GM19035 (cell line): Measurements from ENCODE around the gene PCID2.

Experiments
- ATAC-seq: cut with Tn5 transposase; IDR thresholded peaks from one replicate; pipeline ENCODE4 v1.9.1; 2021; ENCODE audit not compliant: unreplicated experiment

PCID2 gene

DNA sequence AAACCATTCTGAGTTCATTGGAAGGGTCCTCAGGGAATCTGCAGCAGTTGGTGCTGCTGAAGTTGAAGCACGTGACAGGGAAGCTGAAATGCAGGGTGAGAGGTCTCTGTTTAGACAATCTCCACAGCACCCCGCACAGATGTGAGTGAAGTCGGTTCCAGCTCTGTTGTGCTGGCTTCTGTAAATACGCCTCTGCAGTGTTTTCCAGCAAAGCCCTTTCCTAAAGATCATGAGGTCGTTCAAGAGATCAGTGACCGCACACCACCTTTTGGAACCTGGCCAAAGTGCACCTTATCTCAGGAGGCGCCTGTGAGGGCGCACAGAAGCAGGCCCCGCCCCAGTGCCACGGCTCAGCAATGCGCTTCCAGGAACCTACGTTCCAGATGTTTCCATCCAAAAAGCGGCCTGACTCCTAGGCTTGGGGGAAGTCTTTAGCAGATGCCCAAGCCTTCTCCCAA lies 11.7 kb upstream of the PCID2 start:
- ATAC-seq: no peak

DNA sequence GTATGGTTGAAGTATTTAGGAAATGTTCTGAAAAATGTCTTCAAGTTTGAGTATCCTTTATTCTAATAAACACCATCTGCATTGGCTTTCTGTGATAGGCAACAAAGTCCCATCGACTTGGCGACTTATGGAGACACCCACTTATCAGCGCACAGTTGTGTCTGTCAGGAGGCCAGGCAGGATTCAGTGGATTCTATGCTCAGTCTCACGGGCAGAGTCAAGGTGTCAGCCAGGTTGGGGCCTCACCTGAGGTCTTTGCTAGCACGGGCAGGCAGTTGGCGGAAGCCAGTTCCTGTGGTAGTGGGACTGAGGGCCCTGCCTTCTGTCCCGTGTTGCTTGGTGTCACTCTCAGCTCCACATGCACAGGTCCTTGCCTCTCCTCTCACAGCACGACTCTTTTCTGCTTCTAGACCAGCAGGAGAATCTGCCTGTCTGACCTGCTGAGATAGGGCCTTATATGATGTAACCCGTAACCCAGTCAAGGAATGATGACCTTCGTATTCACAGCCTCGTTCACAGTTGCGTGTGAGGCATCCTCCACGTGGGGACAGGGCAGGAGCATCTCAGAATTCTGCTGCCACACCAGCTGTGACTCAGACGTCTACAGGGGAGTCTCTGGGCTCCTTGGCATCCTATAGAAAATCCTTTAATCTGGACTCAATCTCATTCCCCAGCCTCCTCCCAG lies 10.9 kb upstream of the PCID2 start:
- no peak for ATAC-seq

DNA sequence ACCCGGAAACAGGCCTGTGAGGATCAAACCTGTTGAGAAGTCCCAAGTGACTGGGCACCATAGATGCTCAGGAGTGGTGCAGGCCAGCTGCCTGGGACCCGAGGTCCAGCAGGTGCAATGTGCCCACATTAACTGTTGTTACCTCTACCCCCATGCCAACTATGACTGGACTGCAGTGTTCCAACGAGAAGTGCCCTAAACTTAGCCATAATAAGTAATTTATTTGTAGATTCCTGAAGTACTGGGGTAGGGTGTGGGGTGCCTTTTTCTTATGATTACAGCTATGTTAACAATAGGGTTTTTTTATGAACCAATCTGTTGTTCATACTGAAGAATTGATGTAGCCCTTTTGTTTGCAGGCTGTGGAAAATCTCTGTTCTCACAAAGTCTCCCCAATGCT lies 10.1 kb upstream of the PCID2 start:
- ATAC-seq: no peak

DNA sequence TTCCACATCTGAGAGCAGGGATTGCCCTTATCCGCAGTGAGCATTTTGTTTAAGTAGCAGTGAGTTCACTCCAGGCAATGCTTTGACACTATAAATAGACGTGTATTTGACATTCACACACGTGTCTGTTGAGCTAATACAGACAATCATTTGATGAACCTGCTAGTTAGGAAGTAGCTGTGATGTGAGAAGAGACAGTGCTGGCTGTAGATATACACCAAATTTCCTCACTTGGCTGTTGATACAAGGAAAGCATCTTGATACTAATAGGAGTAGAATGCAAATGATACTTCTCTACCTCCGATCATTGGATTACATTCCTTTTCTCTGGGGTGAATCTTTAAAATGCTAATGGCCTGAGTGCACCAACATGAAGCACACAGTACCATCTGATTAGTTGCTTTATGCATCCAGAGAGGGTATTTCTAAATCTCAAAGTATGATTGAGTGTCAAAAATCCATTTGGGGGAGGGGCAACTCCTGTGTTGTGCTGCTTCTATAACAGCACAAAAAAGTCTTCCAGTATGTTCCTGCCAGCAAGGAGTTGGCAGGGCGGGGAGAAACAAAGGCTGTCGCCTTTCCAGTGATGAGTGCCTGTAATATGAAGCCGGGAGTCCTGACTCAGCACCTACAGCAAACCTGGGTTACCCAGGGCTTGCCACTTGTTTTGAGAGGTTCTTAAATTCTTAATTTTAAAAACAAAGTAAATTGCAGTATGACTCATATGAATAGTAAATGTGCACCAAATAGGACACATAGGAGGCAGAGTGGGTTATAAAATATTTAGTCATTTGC lies 8.0 kb upstream of the PCID2 start:
- ATAC-seq: no peak

DNA sequence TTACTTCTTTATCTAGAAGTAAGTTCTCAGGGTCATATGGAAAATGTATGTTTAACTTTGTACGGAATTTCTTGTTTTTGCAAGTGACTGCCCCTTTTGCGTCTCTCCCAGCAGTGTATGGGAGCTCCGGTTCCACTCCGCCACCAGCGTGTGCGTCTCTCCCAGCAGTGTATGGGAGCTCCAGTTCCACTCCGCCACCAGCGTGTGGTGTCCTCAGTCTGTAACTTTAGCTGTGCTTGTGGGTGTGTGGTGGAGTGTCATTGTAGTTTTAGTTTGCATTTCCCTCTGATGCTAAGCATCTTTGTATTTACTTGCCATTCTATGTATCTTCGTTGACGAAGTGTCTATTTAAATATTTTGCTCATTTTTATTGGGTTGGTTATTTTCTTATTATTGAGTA lies 3.3 kb upstream of the PCID2 start:
- ATAC-seq: no peak

DNA sequence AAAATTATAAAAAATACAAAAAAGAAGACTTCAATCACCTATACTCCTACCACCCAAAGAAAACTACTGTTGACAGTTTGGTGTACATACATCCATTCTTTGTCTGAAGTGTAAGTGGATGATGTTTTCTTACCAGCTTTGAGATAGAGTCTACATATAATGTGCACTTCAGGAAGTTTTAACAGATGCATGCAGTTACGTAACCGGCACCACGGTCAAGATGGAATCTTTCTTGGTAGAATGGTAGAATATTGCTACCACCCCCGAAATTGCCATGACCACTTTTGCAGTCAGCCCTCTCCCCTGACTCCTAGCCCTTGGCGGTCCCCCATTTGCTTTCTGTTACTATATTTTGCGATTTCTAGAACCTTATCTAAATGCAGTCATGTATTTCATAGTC lies 2.4 kb upstream of the PCID2 start:
- ATAC-seq: no peak

DNA sequence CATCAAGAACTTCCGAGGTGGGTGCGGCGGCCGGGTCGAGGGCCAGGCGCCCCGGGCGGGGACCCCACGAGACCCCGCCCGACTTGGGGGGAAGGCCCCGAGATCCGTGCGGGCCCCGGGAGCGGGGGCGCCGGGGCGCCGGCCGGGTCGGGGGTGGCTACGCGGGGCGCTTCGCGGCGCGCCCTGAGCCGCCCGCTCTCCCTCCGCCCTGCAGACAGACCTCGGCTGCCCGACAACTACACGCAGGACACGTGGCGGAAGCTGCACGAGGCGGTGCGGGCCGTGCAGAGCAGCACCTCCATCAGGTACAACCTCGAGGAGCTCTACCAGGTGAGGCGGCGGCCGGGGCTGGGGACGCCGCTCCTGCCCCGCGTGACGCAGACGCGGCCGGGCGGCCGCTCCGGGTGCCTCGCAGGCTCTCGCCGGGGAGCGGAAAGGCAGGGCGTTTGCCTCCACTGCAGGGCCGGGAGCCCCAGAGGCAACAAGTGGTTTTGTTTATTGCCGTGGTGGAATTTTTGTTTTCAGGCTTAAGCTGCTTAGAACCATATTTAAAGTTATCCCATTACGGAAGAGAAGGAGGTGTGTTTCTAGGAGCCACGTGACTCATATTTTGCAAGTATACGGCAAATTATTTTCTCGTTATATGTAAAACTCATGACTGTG lies 1.4 kb upstream of the PCID2 start:
- ATAC-seq: peak; percentile 33

DNA sequence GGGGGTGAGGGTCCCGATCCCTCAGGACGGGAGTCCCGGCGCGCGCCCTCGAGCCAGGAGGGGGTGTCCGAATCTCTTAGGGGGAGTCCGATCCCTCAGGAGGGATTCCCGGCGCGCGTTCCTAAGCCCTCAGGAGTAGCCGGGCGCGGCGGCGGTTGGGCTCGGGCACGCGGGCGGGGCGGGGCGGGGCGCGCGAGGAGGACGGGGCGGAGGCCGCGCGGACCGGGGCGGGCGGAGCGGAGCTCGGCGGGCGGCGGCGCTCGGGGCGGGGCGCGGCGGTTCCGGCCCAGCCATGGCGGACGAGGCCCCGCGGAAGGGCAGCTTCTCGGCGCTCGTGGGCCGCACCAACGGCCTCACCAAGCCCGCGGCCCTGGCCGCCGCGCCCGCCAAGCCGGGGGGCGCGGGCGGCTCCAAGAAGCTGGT lies 878 bp upstream of the PCID2 start, which contains the start of gene CUL4A:
Gene CUL4A (plus strand): TSS at position 278 of the 423 bp plus-strand sequence. CDS start 15 bp downstream, at position 293.
- ATAC-seq: peak; percentile 42

DNA sequence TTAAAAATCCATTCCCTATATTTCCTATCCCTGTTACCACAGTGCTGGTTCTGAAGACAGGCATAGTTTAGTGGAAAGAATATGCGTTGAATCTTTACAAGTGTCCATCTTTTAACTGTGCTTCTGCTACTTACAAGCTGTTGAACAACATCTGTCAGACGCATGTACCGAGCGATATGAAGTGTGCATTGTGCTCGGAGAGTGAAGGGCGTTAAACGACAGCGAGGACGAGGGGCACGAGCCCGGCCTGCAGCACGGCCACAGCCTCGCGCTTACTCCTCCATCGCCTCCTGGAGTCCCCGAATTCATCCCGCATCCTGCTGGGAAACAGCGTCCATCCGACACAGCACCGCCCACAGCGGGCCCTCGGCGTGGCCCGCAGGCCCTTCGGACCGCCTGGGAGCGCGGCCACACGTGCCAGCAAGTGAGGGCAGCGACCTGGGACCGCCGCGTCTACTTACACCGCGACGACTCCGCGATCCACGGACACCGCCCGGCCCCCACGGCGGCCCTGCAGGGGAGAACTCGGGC lies 514 bp downstream of the PCID2 start:
- peak; percentile 11 for ATAC-seq

DNA sequence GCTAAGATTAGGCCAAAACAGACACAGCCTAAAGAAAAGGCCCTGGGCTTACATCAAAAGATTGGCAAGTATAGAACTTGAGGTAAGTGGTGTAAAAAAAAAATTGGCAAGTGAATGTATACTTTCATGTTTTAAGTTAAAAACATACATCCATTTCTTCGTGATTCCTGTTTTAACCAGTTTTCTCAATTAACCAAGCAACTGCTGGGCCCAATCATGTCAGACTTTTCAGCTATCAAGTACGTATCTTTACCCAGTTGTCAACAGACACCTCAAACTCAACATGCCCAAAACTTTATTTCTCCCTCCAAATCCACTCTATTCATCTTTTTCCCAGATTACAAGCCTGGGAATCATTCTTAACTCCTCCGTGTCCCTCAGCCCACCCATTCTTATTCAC lies 1.0 kb downstream of the PCID2 start:
- ATAC-seq: no peak

DNA sequence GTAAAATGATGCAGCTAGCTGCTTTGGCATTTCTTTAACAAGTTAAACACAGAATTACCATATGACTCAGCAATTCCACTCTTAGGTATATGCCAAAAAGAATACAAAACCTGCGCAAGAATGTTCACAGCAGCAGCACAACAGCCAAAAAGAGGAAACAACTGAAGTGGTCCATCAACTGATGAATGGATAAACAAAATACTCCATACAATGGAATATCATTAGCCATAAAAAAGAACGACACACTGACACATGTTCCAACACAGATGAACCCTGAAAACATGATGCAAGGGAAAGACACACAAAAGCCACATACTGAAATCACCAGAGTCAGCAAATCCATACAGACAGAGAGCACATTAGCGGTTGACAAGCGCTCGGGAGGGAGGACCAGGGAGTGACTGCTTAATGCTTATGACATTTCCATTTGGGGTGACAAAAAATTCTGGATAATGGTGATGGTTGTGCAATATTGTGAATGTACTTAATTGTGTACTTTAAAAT lies 3.0 kb downstream of the PCID2 start:
- no peak for ATAC-seq

DNA sequence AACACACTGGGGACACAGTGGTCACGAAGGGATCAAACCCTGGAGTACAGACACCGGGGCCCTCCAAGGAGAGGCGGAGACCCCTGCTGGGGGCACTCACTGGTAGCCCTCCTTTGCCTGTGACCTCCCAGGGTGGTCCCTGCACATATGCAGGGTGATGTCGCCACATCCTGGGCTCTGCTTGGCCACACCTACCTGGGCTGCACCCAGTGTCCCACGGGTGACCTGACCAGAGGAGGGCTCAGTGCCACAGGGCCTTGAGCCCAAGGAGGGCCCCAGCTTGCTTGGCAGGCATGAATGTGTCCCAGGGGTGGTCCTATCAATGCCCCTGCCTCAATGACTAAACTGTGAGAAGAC lies 4.1 kb downstream of the PCID2 start:
- ATAC-seq: no peak

DNA sequence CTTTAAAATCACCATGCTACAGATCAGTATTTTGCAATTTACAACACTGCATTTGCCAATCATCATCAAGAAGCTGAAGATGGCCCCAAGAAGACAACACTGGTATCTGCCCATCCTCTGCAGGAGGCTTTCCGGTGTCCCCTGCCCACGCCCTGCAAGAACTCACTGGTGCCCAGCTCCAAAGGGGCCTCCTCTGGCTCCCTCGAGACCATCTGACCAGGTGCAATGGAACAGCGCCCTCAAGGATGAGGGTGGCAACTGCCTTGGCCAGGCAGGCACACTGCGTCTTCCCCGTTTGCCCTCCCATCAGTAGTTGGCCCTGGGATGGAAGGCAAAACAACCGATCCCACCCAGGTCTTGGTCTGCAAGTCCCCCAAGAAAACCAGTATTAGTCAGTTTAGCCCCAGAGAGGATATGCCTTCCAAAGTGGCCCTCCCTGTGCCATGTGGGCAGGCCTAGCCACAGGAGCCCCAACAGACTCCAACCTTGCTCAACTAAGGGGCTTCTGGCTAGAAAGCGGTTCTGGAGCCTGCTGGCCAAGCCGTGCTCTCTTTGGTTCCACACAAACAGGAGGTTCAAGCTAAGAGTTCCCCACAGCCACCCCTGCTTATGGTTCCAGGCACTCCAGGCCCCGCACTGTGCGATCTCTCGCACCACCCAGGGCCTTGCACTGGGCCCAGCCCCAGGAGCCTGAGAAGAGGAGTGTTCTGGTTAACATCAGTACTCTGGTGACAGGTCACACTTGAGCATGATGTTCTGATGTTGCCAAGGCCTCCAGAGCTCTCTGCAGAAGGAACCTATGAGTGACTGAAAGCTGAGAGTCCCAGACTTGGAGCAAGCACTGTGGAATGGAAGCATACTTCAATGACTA lies 4.7 kb downstream of the PCID2 start:
- no peak for ATAC-seq

DNA sequence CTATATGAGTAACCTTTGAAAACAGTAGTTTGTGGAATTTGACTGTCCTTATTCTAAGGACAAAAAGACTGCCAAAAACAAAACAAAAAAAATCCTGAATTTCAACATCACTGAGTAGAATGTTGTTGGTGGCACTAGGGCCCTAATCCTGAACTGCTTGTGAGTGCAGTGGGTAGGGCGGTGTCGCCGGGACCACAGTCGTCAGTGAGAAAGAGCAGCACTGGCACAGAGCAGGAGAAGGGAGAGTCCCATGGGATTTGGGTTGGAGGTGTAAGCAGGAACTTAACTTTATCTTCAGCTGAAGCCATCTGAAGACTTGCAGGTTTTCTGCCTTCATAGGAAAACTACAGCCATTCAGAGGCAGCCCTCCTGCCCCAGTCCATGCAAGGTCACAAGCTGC lies 5.6 kb downstream of the PCID2 start:
- no peak for ATAC-seq

DNA sequence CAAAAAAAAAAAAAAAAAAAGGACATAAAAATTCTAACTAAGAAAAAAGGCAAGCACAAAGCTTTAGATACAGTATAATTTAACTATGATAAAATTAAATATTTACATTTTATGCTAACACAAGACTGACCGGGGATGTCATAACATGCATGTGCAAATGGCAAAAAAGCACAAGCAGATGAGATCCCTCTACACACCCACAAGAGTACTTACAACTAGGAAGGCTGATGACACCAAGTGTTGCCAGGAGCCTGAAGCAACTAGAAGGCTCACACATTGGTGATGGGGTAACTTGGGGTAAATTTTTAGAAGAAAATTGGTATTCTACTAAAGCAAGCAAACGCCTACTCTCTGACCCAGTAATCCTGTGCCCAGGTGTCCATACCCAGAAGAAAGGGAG lies 6.7 kb downstream of the PCID2 start:
- ATAC-seq: no peak

DNA sequence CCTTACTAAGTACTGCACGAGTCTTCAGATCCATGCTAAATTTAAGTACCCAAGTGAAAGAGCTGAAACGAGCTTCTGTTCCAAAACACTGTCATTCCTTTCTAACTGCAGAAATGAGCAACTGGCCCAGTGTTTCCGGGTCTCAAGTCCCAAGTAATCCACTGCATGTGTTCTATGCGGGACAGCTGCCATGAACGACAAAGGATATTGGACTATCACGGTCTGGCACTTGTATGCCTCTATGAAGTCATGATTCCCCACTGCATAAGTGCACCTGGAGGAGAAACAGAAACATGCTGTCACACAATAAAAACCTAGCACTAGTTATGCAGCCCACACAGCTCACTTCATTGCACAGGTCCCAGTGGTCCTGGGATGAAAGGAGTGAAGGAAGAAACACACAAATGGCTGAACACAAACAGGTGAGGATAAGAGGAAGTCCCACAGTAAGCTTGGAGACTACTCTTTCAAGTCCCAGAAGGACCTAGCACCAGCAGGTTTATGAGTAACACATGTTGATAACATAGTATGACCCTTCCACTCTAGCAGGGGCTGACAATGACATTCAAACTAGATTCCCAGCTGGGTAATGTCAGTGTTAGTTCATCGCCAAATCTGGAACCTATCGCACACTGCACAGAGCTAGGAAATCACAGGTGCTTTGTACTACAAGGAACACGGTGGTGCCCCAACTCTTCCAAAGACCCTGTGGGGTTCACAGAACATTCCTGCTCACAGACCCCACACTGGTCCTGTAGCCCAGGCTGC lies 11.3 kb downstream of the PCID2 start:
- no peak for ATAC-seq

DNA sequence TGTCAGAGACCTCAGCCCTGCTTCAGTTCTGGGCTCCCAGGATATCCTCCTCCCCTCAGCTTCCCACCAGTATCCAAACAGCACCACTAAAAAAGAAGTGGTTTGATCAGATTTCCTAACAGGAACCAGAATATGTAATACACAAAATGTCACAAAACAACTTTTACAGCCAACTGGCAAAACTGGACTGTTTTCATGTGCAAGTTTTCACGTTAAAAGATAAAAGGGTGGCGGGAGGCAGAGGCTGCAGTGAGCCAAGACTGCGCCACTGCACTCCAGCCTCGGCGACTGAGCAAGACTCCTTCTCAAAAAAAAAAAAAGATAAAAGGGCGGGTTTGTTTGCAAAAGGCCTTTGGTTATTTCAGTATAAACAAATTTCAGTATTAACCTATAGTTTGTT lies 13.1 kb downstream of the PCID2 start:
- ATAC-seq: no peak

DNA sequence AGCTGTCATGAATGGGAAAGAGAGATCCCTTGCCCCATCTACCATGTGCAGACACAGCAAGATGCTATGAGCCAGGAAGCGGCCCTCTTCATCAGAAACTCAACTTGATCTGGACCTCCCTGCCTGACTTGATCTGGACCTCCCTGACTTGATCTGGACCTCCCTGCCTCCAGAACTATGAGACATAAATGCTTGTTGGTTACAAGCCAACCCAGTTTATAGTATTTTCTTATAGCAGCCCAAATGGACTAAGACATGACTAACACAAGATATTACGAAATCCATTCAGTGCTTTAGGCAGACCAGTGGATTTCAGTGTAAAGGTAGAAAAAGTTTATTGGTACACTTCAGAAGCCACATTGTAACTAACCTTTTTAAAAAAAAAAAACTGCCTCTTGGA lies 15.6 kb downstream of the PCID2 start:
- no peak for ATAC-seq

DNA sequence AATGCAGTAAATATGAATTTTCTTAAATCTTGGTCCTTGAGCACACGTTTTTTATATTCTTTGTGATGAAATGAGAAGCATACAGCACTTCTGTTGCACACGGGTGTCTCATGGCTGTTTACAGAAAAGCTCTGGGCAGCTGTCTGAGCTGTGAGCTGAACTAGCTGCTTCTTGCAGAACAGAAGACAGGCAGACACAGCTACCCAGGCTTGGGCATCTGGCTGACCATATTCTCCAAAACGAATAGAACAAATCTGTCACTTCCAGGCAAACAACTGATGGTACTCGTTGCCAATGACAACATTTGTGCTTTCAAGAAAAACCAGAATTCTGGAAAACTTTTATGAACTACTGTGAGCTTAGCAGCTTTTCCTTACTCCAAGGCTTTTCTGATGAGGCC lies 16.2 kb downstream of the PCID2 start:
- ATAC-seq: no peak

DNA sequence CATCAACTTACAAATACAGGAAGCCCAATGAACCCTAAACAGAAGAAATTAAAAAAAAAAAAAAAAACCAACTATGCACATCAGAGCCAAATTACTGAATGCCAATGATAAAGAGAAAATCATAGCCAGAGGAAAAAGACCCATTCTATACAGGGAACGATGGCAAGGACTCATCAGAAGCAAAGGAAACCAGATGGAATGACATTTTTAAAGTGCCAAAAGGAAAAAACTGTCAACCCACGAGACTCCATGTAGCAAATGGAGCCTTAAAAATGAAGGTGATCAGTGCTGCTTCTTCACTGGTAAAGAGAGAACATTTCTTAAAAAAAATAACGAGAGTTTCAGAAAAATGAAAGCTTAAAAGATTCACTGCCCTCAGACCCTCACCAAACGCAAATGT lies 18.3 kb downstream of the PCID2 start:
- no peak for ATAC-seq
